ENCODE data around the gene DYNC1H1.
"Not testable (repeated sequence)": the region's sequence is repeated elsewhere in the genome, so short reads cannot be mapped to it uniquely, and the experiment has no call there.

The DYNC1H1 gene

DNA sequence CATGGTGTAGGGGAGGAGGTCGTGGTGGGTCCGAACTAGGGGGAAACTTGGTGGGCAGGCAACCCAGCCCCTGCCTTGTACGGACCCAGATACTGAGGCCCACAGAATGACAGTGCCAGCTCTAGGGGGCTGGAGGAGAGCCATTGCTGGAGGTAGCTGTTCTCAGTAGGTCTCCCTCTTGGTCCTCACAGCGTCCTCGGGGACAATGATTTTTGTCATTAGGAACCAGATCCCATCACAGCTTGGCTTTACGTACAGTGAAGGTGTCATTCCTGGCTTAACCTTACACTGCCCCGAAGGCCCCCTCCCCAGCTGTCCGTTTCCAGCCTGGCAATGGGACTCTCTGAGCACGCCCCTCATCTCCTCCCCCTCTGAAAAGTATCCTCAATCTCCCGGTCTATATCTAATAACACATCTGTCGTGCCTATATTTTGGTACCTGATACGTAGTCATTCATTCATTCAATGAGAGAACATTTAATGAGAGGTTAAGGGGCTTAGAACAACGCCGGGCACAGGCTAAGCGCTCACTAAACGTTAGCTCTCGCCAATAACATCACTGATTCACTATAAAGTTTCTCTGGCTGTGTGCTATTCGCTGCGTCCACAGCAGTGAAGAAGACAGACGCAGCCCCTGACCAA is 597 bp upstream of the DYNC1H1 start:
- Histone ChIP-seq H3K9ac (ENCODE audit: low read length in 2 of 2) (peak overlapping the region; percentile 49 to 71), H3K9me3 (ENCODE audit: control insufficient read depth in 2 of 2, low read length in 2 of 2) (no peaks in the 10 kb centered on the region), H3K27ac (ENCODE audit: low read length) (peak overlapping the region; percentile 83), H3K4me1 (ENCODE audit: control insufficient read depth, insufficient read depth, low read length) (peaks cover 35% of the 10 kb centered on the region), H3K27me3 (ENCODE audit: control insufficient read depth in 1 of 2, insufficient read depth in 2 of 2, low read length in 2 of 2) (no peaks in the 10 kb centered on the region), H3K4me3 (ENCODE audit: low read length in 2 of 2) (peak overlapping the region; percentile 33 to 66), H3K36me3 (ENCODE audit: control insufficient read depth in 2 of 2, insufficient read depth in 2 of 2, low read length in 2 of 2) (no peaks in the 10 kb centered on the region)

DNA sequence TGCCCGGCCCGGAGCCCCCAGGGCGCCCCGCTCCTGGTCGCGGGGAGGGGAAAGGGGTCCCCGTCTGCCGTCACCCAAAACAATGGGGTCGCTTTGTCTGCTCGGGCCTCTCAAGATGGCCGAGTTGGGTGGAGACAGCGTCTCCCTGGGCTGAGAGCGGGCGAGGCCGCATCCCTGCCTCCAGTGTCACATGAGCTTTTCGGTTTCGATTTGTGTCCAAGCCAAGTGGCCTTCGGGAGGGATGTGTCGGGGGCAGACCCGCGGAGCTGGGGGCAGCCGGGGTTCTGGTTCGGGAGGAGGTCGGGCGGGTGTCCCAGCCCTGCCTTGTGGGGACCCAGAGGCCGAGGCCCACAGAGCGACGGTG is 790 bp downstream of the DYNC1H1 start:
- H3K9ac ChIP-seq (ENCODE audit: low read length in 2 of 2): peak overlapping the region; percentile 87 to 97
- H3K36me3 ChIP-seq (ENCODE audit: control insufficient read depth in 2 of 2, insufficient read depth in 2 of 2, low read length in 2 of 2): peaks cover 4 to 5% of the 10 kb centered on the region in 2 donors
- peak overlapping the region; percentile 88 to 97 for H3K4me3 ChIP-seq (ENCODE audit: low read length in 2 of 2)
- H3K27ac ChIP-seq (ENCODE audit: low read length): peak overlapping the region; percentile 82
- no peaks in the 10 kb centered on the region for H3K27me3 ChIP-seq (ENCODE audit: control insufficient read depth in 1 of 2, insufficient read depth in 2 of 2, low read length in 2 of 2)
- H3K4me1 ChIP-seq (ENCODE audit: control insufficient read depth, insufficient read depth, low read length): peaks cover 35% of the 10 kb centered on the region
- H3K9me3 ChIP-seq (ENCODE audit: control insufficient read depth in 2 of 2, low read length in 2 of 2): no peaks in the 10 kb centered on the region

DNA sequence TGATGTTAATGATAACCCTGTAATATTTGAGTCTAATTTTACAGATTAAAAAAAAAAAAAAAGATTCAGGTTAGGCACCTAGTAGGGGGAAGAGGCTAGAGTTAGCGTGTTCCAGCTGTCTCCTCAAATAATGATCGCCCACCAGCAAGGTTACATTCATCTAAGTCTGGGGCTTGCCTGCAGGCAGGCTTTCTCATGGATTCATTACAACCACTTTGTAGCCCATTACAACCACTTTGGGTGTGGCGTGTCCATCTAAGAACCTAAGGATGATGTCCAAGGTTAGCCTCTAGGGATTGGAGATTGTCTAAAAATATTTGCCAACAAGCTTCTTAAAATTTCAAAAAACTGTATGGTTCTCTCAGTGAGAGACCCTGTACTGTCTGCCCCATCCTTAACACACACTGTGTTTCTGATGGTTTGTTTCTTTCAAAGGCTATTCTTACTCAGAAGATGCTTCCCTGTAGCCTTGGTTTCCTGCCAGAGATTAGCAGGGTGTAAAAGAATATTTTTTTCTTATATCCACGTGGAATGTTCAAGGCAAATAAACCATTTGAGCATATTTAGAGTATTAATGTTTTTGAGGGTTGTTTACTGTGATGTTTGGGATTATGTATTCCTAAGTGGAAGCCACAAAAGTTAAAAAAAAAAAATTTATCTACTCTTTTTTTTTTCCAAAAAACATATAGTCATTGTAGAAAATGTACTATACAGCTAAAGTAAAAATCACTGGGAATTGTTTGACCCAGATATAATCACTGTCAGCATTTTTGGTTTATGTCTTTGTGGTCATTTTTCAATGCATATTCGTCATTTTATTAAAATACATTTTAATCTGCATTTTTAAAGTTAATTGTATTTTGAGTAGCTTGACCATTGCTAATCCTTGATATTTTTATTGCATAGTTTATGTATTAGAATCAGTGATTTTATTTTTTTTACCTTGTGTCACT is 1.7 kb downstream of the DYNC1H1 start:
- Histone ChIP-seq H3K4me3 (ENCODE audit: low read length in 2 of 2) (peak overlapping the region; percentile 88 to 97), H3K4me1 (ENCODE audit: control insufficient read depth, insufficient read depth, low read length) (peaks cover 37% of the 10 kb centered on the region), H3K27me3 (ENCODE audit: control insufficient read depth in 1 of 2, insufficient read depth in 2 of 2, low read length in 2 of 2) (no peaks in the 10 kb centered on the region)

DNA sequence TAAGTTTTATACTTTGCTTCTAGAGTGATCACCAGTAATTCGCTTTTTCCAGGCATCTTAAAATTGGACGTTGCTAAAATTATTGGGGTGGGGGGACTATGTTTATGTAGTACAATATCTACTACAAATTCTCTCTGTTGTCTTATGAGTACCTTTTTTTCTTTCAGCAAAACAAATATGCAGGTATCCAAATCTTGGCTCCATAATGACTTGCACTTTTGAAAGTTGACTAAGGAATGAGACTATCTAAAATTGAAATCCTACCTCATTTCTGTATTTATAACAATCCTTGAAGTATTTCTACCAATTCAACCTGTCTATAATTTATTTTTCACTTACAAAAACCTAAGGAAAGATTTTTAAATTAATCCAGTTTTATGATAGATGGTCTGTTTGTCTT is 2.4 kb downstream of the DYNC1H1 start:
- Histone ChIP-seq H3K4me3 (ENCODE audit: low read length in 2 of 2) (no peak overlapping the region), H3K27me3 (ENCODE audit: control insufficient read depth in 1 of 2, insufficient read depth in 2 of 2, low read length in 2 of 2) (no peaks in the 10 kb centered on the region), H3K4me1 (ENCODE audit: control insufficient read depth, insufficient read depth, low read length) (peaks cover 36% of the 10 kb centered on the region), H3K9me3 (ENCODE audit: control insufficient read depth in 2 of 2, low read length in 2 of 2) (no peaks in the 10 kb centered on the region), H3K27ac (ENCODE audit: low read length) (no peak overlapping the region), H3K9ac (ENCODE audit: low read length in 2 of 2) (no peak overlapping the region), H3K36me3 (ENCODE audit: control insufficient read depth in 2 of 2, insufficient read depth in 2 of 2, low read length in 2 of 2) (peaks cover 4 to 5% of the 10 kb centered on the region in 2 donors)

More for the DNA sequence above, 1.7 kb downstream of the DYNC1H1 start:
- peak overlapping the region; percentile 82 for H3K27ac ChIP-seq (ENCODE audit: low read length)
- H3K9ac ChIP-seq (ENCODE audit: low read length in 2 of 2): peak overlapping the region; percentile 87 to 97
- no peaks in the 10 kb centered on the region for H3K9me3 ChIP-seq (ENCODE audit: control insufficient read depth in 2 of 2, low read length in 2 of 2)
- peaks cover 4 to 5% of the 10 kb centered on the region in 2 donors for H3K36me3 ChIP-seq (ENCODE audit: control insufficient read depth in 2 of 2, insufficient read depth in 2 of 2, low read length in 2 of 2)

DNA sequence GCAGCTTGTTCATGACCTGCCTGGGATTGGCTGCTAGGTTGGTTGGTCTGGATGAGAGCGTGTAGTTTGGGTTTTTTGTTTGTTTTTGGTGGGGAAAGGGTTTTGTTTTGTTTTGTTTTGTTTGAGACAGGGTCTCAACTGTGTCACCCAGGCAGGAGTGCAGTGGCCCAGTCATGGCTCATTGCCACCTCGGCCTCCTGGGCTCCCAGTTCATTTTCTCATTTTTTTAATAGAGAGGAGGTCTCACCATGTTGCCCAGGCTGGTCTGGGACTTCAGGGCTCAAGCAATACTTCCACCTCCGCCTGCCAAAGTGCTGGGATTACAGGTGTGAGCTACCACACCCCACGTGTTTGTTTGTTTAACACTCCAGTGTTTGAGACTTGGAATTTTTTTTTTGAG is 3.8 kb downstream of the DYNC1H1 start:
- no peak overlapping the region for H3K4me3 ChIP-seq (ENCODE audit: low read length in 2 of 2)
- no peak overlapping the region for H3K9ac ChIP-seq (ENCODE audit: low read length in 2 of 2)
- H3K4me1 ChIP-seq (ENCODE audit: control insufficient read depth, insufficient read depth, low read length): peaks cover 25% of the 10 kb centered on the region
- no peaks in the 10 kb centered on the region for H3K27me3 ChIP-seq (ENCODE audit: control insufficient read depth in 1 of 2, insufficient read depth in 2 of 2, low read length in 2 of 2)
- H3K9me3 ChIP-seq (ENCODE audit: control insufficient read depth in 2 of 2, low read length in 2 of 2): no peaks in the 10 kb centered on the region
- no peak overlapping the region for H3K27ac ChIP-seq (ENCODE audit: low read length)
- H3K36me3 ChIP-seq (ENCODE audit: control insufficient read depth in 2 of 2, insufficient read depth in 2 of 2, low read length in 2 of 2): peaks cover 4 to 5% of the 10 kb centered on the region in 2 donors

DNA sequence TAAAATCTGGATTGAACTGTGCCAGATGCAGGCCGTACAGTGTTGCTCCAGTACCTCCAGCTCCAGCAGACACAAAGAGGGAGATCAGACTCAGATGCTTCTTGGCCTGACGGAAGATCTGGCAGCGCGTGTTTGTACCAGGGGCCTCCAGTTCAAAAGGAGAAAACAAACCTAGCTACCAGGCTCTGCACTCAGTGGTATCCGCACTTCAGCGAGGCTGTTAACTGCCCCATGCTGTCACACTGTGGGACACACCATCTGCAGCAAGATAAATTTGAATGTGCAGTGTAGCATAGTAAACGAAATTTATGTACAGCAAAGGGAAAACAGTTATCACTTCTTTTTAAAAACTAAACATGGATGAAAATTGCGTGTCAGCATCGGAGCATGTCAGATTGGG is 5.1 kb downstream of the DYNC1H1 start:
- H3K27me3 ChIP-seq (ENCODE audit: control insufficient read depth in 1 of 2, insufficient read depth in 2 of 2, low read length in 2 of 2): no peaks in the 10 kb centered on the region
- no peak overlapping the region for H3K9ac ChIP-seq (ENCODE audit: low read length in 2 of 2)
- no peak overlapping the region for H3K27ac ChIP-seq (ENCODE audit: low read length)
- peaks cover 15% of the 10 kb centered on the region for H3K4me1 ChIP-seq (ENCODE audit: control insufficient read depth, insufficient read depth, low read length)
- H3K4me3 ChIP-seq (ENCODE audit: low read length in 2 of 2): no peak overlapping the region
- H3K9me3 ChIP-seq (ENCODE audit: control insufficient read depth in 2 of 2, low read length in 2 of 2): no peaks in the 10 kb centered on the region
- H3K36me3 ChIP-seq (ENCODE audit: control insufficient read depth in 2 of 2, insufficient read depth in 2 of 2, low read length in 2 of 2): peaks cover 4 to 5% of the 10 kb centered on the region in 2 donors

DNA sequence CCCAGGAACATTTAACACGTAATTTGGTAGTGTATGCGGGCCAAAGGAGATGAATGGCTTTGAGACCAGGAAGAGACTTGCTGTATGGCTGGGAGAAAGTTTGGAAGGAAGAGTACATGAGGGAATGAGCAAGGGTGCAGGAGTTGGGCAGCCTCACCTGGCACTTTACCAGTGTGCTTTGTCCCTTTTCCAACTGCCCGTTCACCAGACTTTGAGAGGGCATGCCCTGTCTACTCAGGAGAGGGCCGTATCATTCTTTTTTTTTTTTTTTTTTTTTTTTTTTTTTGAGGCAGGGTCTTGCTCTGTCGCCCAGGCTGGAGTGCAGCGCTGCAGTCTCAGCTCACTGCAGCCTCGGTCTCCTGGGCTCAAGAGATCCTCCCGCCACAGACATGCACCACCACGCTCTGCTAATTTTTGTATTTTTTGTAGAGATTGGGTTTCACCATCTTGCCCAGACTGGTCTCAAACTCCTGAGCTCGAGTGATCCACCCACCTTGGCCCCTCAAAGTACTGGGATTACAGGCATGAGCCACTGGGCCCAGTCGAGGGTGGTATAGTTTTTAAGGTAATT is 6.5 kb downstream of the DYNC1H1 start:
- no peaks in the 10 kb centered on the region for H3K27me3 ChIP-seq (ENCODE audit: control insufficient read depth in 1 of 2, insufficient read depth in 2 of 2, low read length in 2 of 2)
- H3K9ac ChIP-seq (ENCODE audit: low read length in 2 of 2): no peak overlapping the region
- peaks cover 4 to 5% of the 10 kb centered on the region in 2 donors for H3K36me3 ChIP-seq (ENCODE audit: control insufficient read depth in 2 of 2, insufficient read depth in 2 of 2, low read length in 2 of 2)
- H3K27ac ChIP-seq (ENCODE audit: low read length): no peak overlapping the region
- H3K4me3 ChIP-seq (ENCODE audit: low read length in 2 of 2): no peak overlapping the region
- H3K9me3 ChIP-seq (ENCODE audit: control insufficient read depth in 2 of 2, low read length in 2 of 2): no peaks in the 10 kb centered on the region
- peaks cover 14% of the 10 kb centered on the region for H3K4me1 ChIP-seq (ENCODE audit: control insufficient read depth, insufficient read depth, low read length)

DNA sequence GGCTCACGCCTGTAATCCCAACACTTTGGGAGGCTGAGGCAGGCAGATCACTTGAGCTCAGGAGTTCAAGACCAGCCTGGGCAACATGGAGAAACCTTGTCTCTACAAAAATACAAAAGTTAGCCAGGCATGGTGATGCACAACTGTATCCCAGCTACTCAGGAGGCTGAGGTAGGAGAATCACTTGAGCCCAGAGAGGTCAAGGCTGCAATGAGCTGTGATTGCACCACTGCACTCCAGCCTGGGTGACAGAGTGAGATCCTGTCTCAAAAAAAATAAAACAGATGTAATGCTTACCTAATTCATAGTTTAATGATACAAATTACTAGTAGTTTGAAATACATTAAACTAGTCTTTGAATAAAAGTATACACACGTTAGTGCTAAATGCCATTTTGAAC is 7.1 kb downstream of the DYNC1H1 start:
- not testable (repeated sequence) for H3K36me3 ChIP-seq (ENCODE audit: control insufficient read depth in 2 of 2, insufficient read depth in 2 of 2, low read length in 2 of 2); H3K9me3 ChIP-seq (ENCODE audit: control insufficient read depth in 2 of 2, low read length in 2 of 2); H3K4me3 ChIP-seq (ENCODE audit: low read length in 2 of 2); H3K27me3 ChIP-seq (ENCODE audit: control insufficient read depth in 1 of 2, insufficient read depth in 2 of 2, low read length in 2 of 2); H3K9ac ChIP-seq (ENCODE audit: low read length in 2 of 2)
- peaks cover 12% of the 10 kb centered on the region for H3K4me1 ChIP-seq (ENCODE audit: control insufficient read depth, insufficient read depth, low read length)
- peak overlapping the region; percentile 12 for H3K27ac ChIP-seq (ENCODE audit: low read length)

DNA sequence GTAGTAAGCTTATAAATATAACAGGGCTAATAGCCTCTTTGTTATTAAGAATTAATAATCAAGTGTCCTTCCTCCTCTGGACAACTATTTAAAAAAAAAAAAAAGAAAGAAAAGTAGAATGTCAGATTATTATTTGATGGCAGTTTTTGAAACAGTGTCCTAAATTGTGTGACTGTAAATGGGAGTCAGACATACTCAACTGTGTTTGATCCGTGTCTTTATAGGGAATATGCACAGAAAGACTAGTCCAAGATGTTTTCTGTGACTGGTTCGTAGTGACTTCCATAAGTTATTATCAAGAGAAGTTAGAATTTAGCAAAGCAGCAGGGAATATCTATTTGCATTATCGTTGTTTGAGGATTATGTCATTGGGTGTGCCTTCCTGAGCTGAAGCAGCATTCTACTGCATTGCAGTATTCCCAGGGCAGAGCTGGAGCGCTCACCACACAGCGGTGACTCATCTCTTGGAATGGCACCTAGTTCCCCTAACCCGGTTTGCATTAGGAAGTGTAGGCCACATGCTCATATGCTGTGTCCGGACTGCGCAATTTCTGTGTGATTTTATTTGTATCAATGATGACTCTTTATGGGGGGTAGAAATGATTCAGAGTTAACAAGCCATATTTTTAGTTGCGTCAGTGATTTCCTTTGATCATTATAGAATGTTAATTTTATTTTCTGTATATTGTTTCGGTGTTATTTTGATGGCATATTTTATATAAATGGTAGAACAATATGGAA is 7.9 kb downstream of the DYNC1H1 start:
- H3K9me3 ChIP-seq (ENCODE audit: control insufficient read depth in 2 of 2, low read length in 2 of 2): no peaks in the 10 kb centered on the region
- peak overlapping the region in 1 of 2 donors; percentile 44 for H3K4me3 ChIP-seq (ENCODE audit: low read length in 2 of 2)
- peaks cover 11% of the 10 kb centered on the region in 2 donors for H3K36me3 ChIP-seq (ENCODE audit: control insufficient read depth in 2 of 2, insufficient read depth in 2 of 2, low read length in 2 of 2)
- H3K27ac ChIP-seq (ENCODE audit: low read length): peak overlapping the region; percentile 12
- H3K4me1 ChIP-seq (ENCODE audit: control insufficient read depth, insufficient read depth, low read length): peaks cover 12% of the 10 kb centered on the region
- no peaks in the 10 kb centered on the region for H3K27me3 ChIP-seq (ENCODE audit: control insufficient read depth in 1 of 2, insufficient read depth in 2 of 2, low read length in 2 of 2)
- H3K9ac ChIP-seq (ENCODE audit: low read length in 2 of 2): peak overlapping the region in 1 of 2 donors; percentile 46

DNA sequence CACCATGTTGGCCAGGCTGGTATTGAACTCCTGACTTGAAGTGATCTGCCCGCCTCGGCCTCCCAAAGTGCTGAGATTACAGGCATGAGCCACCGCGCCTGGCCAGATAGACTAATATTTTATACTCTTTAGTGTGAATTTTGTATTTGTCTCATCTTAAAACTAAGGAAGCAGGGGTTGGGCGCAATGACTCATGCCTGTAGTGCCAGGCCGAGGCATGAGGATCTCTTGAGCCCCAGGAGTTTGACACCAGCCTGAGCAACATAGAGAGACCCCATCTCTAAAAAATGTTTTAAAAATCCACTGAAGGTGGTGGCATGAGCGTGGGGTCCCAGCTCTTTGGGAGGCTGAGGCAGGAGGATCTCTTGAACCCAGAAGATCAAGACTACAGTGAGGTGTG is 9.0 kb downstream of the DYNC1H1 start:
- no peak overlapping the region for H3K4me3 ChIP-seq (ENCODE audit: low read length in 2 of 2)
- H3K36me3 ChIP-seq (ENCODE audit: control insufficient read depth in 2 of 2, insufficient read depth in 2 of 2, low read length in 2 of 2): peaks cover 11 to 15% of the 10 kb centered on the region in 2 donors
- no peak overlapping the region for H3K27ac ChIP-seq (ENCODE audit: low read length)
- H3K27me3 ChIP-seq (ENCODE audit: control insufficient read depth in 1 of 2, insufficient read depth in 2 of 2, low read length in 2 of 2): no peaks in the 10 kb centered on the region
- peaks cover 9% of the 10 kb centered on the region for H3K4me1 ChIP-seq (ENCODE audit: control insufficient read depth, insufficient read depth, low read length)
- H3K9ac ChIP-seq (ENCODE audit: low read length in 2 of 2): no peak overlapping the region
- H3K9me3 ChIP-seq (ENCODE audit: control insufficient read depth in 2 of 2, low read length in 2 of 2): no peaks in the 10 kb centered on the region
